ENCODE data around the gene CC2D1A.

Gene CC2D1A

GRCh38 chr19:13869281-13869680, 36.7 kb upstream of the CC2D1A start:
- H3K27me3 Mint-ChIP-seq = peaks cover 53% of the 10 kb centered on the region

GRCh38 chr19:13870873-13871272, 35.1 kb upstream of the CC2D1A start:
- intact Hi-C loops (cut with micrococcal nuclease) = no loop called here
- no peak overlapping the region for H3K4me3 Mint-ChIP-seq
- no peak overlapping the region for H3K27ac Mint-ChIP-seq
- peaks cover 59% of the 10 kb centered on the region for H3K27me3 Mint-ChIP-seq
- H3K9me3 Mint-ChIP-seq = no peaks in the 10 kb centered on the region
- peaks cover 24% of the 10 kb centered on the region for H3K4me1 Mint-ChIP-seq (ENCODE audit: low read depth)
- no peaks in the 10 kb centered on the region for H3K36me3 Mint-ChIP-seq (ENCODE audit: low read depth)

More at GRCh38 chr19:13869281-13869680, 36.7 kb upstream of the CC2D1A start:
- H3K36me3 Mint-ChIP-seq (ENCODE audit: low read depth) = no peaks in the 10 kb centered on the region
- no peaks in the 10 kb centered on the region for H3K9me3 Mint-ChIP-seq
- H3K27ac Mint-ChIP-seq = no peak overlapping the region
- intact Hi-C loops (cut with micrococcal nuclease) = loop anchor here (10.0 kb wide), 1 partner anchor 274 kb away; no protein-coding TSS in a partner anchor
- peaks cover 30% of the 10 kb centered on the region for H3K4me1 Mint-ChIP-seq (ENCODE audit: low read depth)
- H3K4me3 Mint-ChIP-seq = no peak overlapping the region

GRCh38 chr19:13872339-13872694, 33.7 kb upstream of the CC2D1A start:
- Mint-ChIP-seq H3K27ac (no peak overlapping the region), H3K36me3 (ENCODE audit: low read depth) (no peaks in the 10 kb centered on the region), H3K4me1 (ENCODE audit: low read depth) (peaks cover 17% of the 10 kb centered on the region), H3K9me3 (no peaks in the 10 kb centered on the region), H3K4me3 (peak overlapping the region; percentile 76), H3K27me3 (peaks cover 49% of the 10 kb centered on the region)
- intact Hi-C loops (cut with micrococcal nuclease) = no loop called here

- Mint-ChIP-seq H3K27me3 (peaks cover 45% of the 10 kb centered on the region), H3K36me3 (ENCODE audit: low read depth) (no peaks in the 10 kb centered on the region), H3K4me3 (peak overlapping the region; percentile 76), H3K4me1 (ENCODE audit: low read depth) (peaks cover 17% of the 10 kb centered on the region), H3K9me3 (no peaks in the 10 kb centered on the region), H3K27ac (no peak overlapping the region)
- intact Hi-C loops (cut with micrococcal nuclease) = no loop called here
Observed at GRCh38 chr19:13872695-13873389, 33.2 kb upstream of the CC2D1A start.

- intact Hi-C loops (cut with micrococcal nuclease) = no loop called here
- Mint-ChIP-seq H3K27ac (no peak overlapping the region), H3K4me1 (ENCODE audit: low read depth) (peaks cover 12% of the 10 kb centered on the region), H3K27me3 (peaks cover 40% of the 10 kb centered on the region), H3K36me3 (ENCODE audit: low read depth) (no peaks in the 10 kb centered on the region), H3K9me3 (no peaks in the 10 kb centered on the region), H3K4me3 (no peak overlapping the region)
Observed at GRCh38 chr19:13873834-13874515, 32.0 kb upstream of the CC2D1A start.

GRCh38 chr19:13875824-13876223, 30.2 kb upstream of the CC2D1A start:
- peaks cover 18% of the 10 kb centered on the region for H3K4me1 Mint-ChIP-seq (ENCODE audit: low read depth)
- H3K9me3 Mint-ChIP-seq = no peaks in the 10 kb centered on the region
- H3K27me3 Mint-ChIP-seq = peaks cover 40% of the 10 kb centered on the region
- H3K27ac Mint-ChIP-seq = no peak overlapping the region
- intact Hi-C loops (cut with micrococcal nuclease) = no loop called here
- no peak overlapping the region for H3K4me3 Mint-ChIP-seq
- no peaks in the 10 kb centered on the region for H3K36me3 Mint-ChIP-seq (ENCODE audit: low read depth)

GRCh38 chr19:13876834-13877233, 29.2 kb upstream of the CC2D1A start, which contains the start of gene NANOS3:
TSS of gene NANOS3 (plus strand) at chr19:13877134. CDS start at chr19:13877249, 115 bp downstream.
- Mint-ChIP-seq H3K4me1 (ENCODE audit: low read depth) (peaks cover 28% of the 10 kb centered on the region), H3K36me3 (ENCODE audit: low read depth) (no peaks in the 10 kb centered on the region), H3K9me3 (no peaks in the 10 kb centered on the region), H3K27me3 (peaks cover 37% of the 10 kb centered on the region), H3K4me3 (no peak within 1 kb of the TSS), H3K27ac (no peak within 1 kb of the TSS)
- intact Hi-C loops (cut with micrococcal nuclease) = no loop called here

GRCh38 chr19:13877303-13877702, 28.7 kb upstream of the CC2D1A start:
- H3K9me3 Mint-ChIP-seq = no peaks in the 10 kb centered on the region
- intact Hi-C loops (cut with micrococcal nuclease) = no loop called here
- no peak overlapping the region for H3K4me3 Mint-ChIP-seq

GRCh38 chr19:13880059-13881043, 25.6 kb upstream of the CC2D1A start:
- H3K4me1 Mint-ChIP-seq (ENCODE audit: low read depth) = peaks cover 39% of the 10 kb centered on the region

More at GRCh38 chr19:13877303-13877702, 28.7 kb upstream of the CC2D1A start:
- Mint-ChIP-seq H3K36me3 (ENCODE audit: low read depth) (no peaks in the 10 kb centered on the region), H3K27me3 (peaks cover 34% of the 10 kb centered on the region), H3K4me1 (ENCODE audit: low read depth) (peaks cover 31% of the 10 kb centered on the region), H3K27ac (no peak overlapping the region)

GRCh38 chr19:13881251-13881691, 24.7 kb upstream of the CC2D1A start:
- Mint-ChIP-seq H3K36me3 (ENCODE audit: low read depth) (no peaks in the 10 kb centered on the region), H3K4me1 (ENCODE audit: low read depth) (peaks cover 39% of the 10 kb centered on the region), H3K9me3 (no peaks in the 10 kb centered on the region), H3K4me3 (peak overlapping the region; percentile 17), H3K27me3 (peaks cover 25% of the 10 kb centered on the region), H3K27ac (peak overlapping the region; percentile 87)
- intact Hi-C loops (cut with micrococcal nuclease) = loop anchor here (2.0 to 5.0 kb wide), 3 partner anchors 72 to 191 kb away; partner anchors contain the start of genes DCAF15 and MISP3

More at GRCh38 chr19:13880059-13881043, 25.6 kb upstream of the CC2D1A start:
- Mint-ChIP-seq H3K27me3 (peaks cover 23% of the 10 kb centered on the region), H3K27ac (peak overlapping the region; percentile 87), H3K9me3 (no peaks in the 10 kb centered on the region), H3K36me3 (ENCODE audit: low read depth) (no peaks in the 10 kb centered on the region), H3K4me3 (peak overlapping the region; percentile 53)
- intact Hi-C loops (cut with micrococcal nuclease) = loop anchor here (2.0 to 5.0 kb wide), 3 partner anchors 72 to 192 kb away; partner anchors contain the start of genes DCAF15 and MISP3

GRCh38 chr19:13881692-13882418, 24.1 kb upstream of the CC2D1A start:
- peaks cover 39% of the 10 kb centered on the region for H3K4me1 Mint-ChIP-seq (ENCODE audit: low read depth)
- peak overlapping the region; percentile 87 for H3K27ac Mint-ChIP-seq
- peaks cover 28% of the 10 kb centered on the region for H3K27me3 Mint-ChIP-seq
- H3K4me3 Mint-ChIP-seq = peak overlapping the region; percentile 17
- no peaks in the 10 kb centered on the region for H3K36me3 Mint-ChIP-seq (ENCODE audit: low read depth)
- intact Hi-C loops (cut with micrococcal nuclease) = loop anchor here (2.0 to 5.0 kb wide), 3 partner anchors 71 to 190 kb away; partner anchors contain the start of genes DCAF15 and MISP3
- no peaks in the 10 kb centered on the region for H3K9me3 Mint-ChIP-seq

GRCh38 chr19:13882419-13882795, 23.6 kb upstream of the CC2D1A start:
- H3K36me3 Mint-ChIP-seq (ENCODE audit: low read depth) = no peaks in the 10 kb centered on the region
- peaks cover 34% of the 10 kb centered on the region for H3K27me3 Mint-ChIP-seq
- intact Hi-C loops (cut with micrococcal nuclease) = loop anchor here (5.0 kb wide), 2 partner anchors 165 to 190 kb away; partner anchors contain the start of gene MISP3
- peak overlapping the region; percentile 87 for H3K27ac Mint-ChIP-seq
- no peaks in the 10 kb centered on the region for H3K9me3 Mint-ChIP-seq
- peaks cover 39% of the 10 kb centered on the region for H3K4me1 Mint-ChIP-seq (ENCODE audit: low read depth)
- H3K4me3 Mint-ChIP-seq = no peak overlapping the region

GRCh38 chr19:13882836-13883235, 23.2 kb upstream of the CC2D1A start:
- peak overlapping the region; percentile 87 for H3K27ac Mint-ChIP-seq
- H3K4me3 Mint-ChIP-seq = no peak overlapping the region

More at GRCh38 chr19:13882836-13883235, 23.2 kb upstream of the CC2D1A start:
- no peaks in the 10 kb centered on the region for H3K36me3 Mint-ChIP-seq (ENCODE audit: low read depth)
- peaks cover 36% of the 10 kb centered on the region for H3K27me3 Mint-ChIP-seq
- intact Hi-C loops (cut with micrococcal nuclease) = loop anchor here (5.0 kb wide), 2 partner anchors 164 to 189 kb away; partner anchors contain the start of gene MISP3
- H3K4me1 Mint-ChIP-seq (ENCODE audit: low read depth) = peaks cover 39% of the 10 kb centered on the region
- H3K9me3 Mint-ChIP-seq = no peaks in the 10 kb centered on the region

Data from dendritic cell treated with granulocyte-macrophage colony-stimulating factor and Interleukin-4, amounts not matched to agents 40 ng/mL and 50 ng/mL, for 4 days (primary cell).